Caco-2 (cell line): Measurements from ENCODE around the gene ARAP2. TPM values are rescaled to one million over a fixed set of nuclear protein-coding genes. Genes with fewer than 3 reads are reported as not detected.

ENCODE experiments used
- BruUV-seq: library from RNA; stranded (reverse); fragments of 400-500 nt; replicated peaks from 2 replicates; lab custom pipeline; 2021; lab: Mats Ljungman, UMichigan
- CTCF ChIA-PET: fragments of 300-600 bp; sonication (Branson Sonifier 250); formaldehyde crosslinking; loops from one replicate; lab custom pipeline; 2022; ENCODE audit warnings: antibody characterized with exemption; lab: Charles Lee
- POLR2A ChIA-PET: fragments of 300-600 bp; sonication (Branson Sonifier 250); formaldehyde crosslinking; loops from one replicate; lab custom pipeline; 2022; ENCODE audit warnings: antibody characterized with exemption; lab: Charles Lee
- DNase-seq, 2 experiments: peaks; one replicate each; pipeline versions ENCODE4 v3.0.0 to v3.0.0-alpha.2; 2020 to 2022
- H3K27me3 ChIP-seq: replicated peaks from 2 replicates; pipeline ENCODE4 v1.6.0; 2011; ENCODE audit warnings: low read length; ENCODE audit not compliant: control insufficient read depth, insufficient read depth
- H3K36me3 ChIP-seq: 2 replicates; pipeline ENCODE4 v1.5.1; 2011; ENCODE audit warnings: low read length; ENCODE audit not compliant: control insufficient read depth, insufficient read depth
- H3K4me1 ChIP-seq: fragments of 250-450 bp; sonication (Bioruptor Pico); 2 replicates; pipeline ENCODE4 v1.5.1; 2020; ENCODE audit warnings: mild to moderate bottlenecking
- H3K4me3 ChIP-seq: 2 replicates; pipeline ENCODE4 v1.5.1; 2011; ENCODE audit warnings: low read depth, mild to moderate bottlenecking, control low read depth, low read length
- H3K9me3 ChIP-seq: fragments of 250-450 bp; sonication (Bioruptor Pico); 2 replicates; pipeline ENCODE4 v1.5.1; 2020; ENCODE audit warnings: mild to moderate bottlenecking, moderate library complexity
- H3K27ac Mint-ChIP-seq: one replicate; pipeline ENCODE4 v1.8.0; 2022; ENCODE audit warnings: mixed read lengths; ENCODE audit not compliant: unreplicated experiment
- H3K27me3 Mint-ChIP-seq: one replicate; pipeline ENCODE4 v1.8.0; 2022; ENCODE audit warnings: mixed read lengths; ENCODE audit not compliant: insufficient read depth, unreplicated experiment
- H3K36me3 Mint-ChIP-seq: one replicate; pipeline ENCODE4 v1.8.0; 2022; ENCODE audit warnings: mild to moderate bottlenecking, mixed read lengths; ENCODE audit not compliant: insufficient read depth, unreplicated experiment
- H3K4me1 Mint-ChIP-seq: one replicate; pipeline ENCODE4 v1.8.0; 2022; ENCODE audit warnings: low read depth, mixed read lengths; ENCODE audit not compliant: unreplicated experiment
- H3K4me3 Mint-ChIP-seq: one replicate; pipeline ENCODE4 v1.8.0; 2022; ENCODE audit warnings: mild to moderate bottlenecking, moderate library complexity, mixed read lengths; ENCODE audit not compliant: unreplicated experiment
- H3K9me3 Mint-ChIP-seq: one replicate; pipeline ENCODE4 v1.8.0; 2022; ENCODE audit warnings: mixed read lengths; ENCODE audit not compliant: unreplicated experiment
- intact Hi-C: fragments of 100-400 bp; cut with micrococcal nuclease; formaldehyde crosslinking; loops from one replicate; pipeline ENCODE4 v1.10.0; 2022; ENCODE audit not compliant: unreplicated experiment
- total RNA-seq: library from RNA; stranded (reverse); gene quantifications from 2 replicates; pipeline ENCODE4 v1.2.3, GENCODE V29; 2022
- TF ChIP-seq, protein P1 (sequence below), 2 experiments: fragments of 200-600 bp in 1 of 2; IDR thresholded peaks; 1 replicate in 1 of 2; 2 replicates in 1 of 2; pipeline versions ENCODE4 v1.5.1 to v1.8.0; 2011 to 2022; ENCODE audit warnings: antibody characterized with exemption in 1 of 2, control low read depth in 1 of 2, inconsistent platforms in 1 of 2, low read depth in 1 of 2, low read length in 1 of 2, mild to moderate bottlenecking in 1 of 2, moderate library complexity in 1 of 2; ENCODE audit not compliant: insufficient read depth in 1 of 2, severe bottlenecking in 1 of 2, unreplicated experiment in 1 of 2

Gene ARAP2
- total RNA-seq, 1 experiment from 2014 or later = 3.9 TPM

DNA sequence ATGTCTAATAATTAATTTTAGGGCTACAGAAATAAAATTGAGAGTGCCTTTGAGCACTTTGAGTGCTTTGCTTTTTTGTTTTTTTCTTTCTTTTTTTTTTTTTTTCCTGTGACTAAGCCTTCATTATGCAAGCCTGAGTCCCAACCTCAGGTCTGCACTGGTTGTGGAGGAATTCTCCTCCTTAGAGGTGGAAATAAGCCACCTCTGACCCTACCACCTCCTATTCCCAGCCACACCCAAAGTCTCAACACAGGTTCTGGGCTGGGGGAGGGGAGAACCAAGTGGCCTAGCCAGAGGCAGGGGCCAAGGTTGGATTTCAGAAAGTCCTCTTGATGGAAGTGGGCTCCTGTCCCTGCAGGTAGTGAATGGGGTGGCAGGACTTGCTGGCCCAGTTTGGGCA, 180.2 kb downstream of the ARAP2 start:
- Mint-ChIP-seq H3K4me3 (no peak overlapping the region), H3K36me3 (no peaks in the 10 kb centered on the region), H3K4me1 (no peaks in the 10 kb centered on the region), H3K27me3 (no peaks in the 10 kb centered on the region), H3K27ac (no peak overlapping the region), H3K9me3 (no peaks in the 10 kb centered on the region)
- Histone ChIP-seq H3K4me1 (no peaks in the 10 kb centered on the region), H3K9me3 (no peaks in the 10 kb centered on the region), H3K4me3 (no peak overlapping the region), H3K36me3 (no peaks in the 10 kb centered on the region), H3K27me3 (no peaks in the 10 kb centered on the region)
- ChIA-PET CTCF (no interaction called here), POLR2A (no interaction called here)
- TF ChIP-seq, protein P1, sequence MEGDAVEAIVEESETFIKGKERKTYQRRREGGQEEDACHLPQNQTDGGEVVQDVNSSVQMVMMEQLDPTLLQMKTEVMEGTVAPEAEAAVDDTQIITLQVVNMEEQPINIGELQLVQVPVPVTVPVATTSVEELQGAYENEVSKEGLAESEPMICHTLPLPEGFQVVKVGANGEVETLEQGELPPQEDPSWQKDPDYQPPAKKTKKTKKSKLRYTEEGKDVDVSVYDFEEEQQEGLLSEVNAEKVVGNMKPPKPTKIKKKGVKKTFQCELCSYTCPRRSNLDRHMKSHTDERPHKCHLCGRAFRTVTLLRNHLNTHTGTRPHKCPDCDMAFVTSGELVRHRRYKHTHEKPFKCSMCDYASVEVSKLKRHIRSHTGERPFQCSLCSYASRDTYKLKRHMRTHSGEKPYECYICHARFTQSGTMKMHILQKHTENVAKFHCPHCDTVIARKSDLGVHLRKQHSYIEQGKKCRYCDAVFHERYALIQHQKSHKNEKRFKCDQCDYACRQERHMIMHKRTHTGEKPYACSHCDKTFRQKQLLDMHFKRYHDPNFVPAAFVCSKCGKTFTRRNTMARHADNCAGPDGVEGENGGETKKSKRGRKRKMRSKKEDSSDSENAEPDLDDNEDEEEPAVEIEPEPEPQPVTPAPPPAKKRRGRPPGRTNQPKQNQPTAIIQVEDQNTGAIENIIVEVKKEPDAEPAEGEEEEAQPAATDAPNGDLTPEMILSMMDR (IDR thresholded peaks at IDR 0.05; ENCODE audit: insufficient read depth in 1 of 2, low read depth in 1 of 2, low read length in 1 of 2, severe bottlenecking in 1 of 2, unreplicated experiment in 1 of 2) = no peak
- DNase-seq = no peak
- BruUV-seq = no TSS peak
- intact Hi-C loops = no loop called here

GRCh38 chr4:36056136-36056535, 188.2 kb downstream of the ARAP2 start:
- H3K27me3 Mint-ChIP-seq = no peaks in the 10 kb centered on the region
- TF ChIP-seq, protein P1 (IDR thresholded peaks at IDR 0.05; ENCODE audit: insufficient read depth in 1 of 2, low read depth in 1 of 2, low read length in 1 of 2, severe bottlenecking in 1 of 2, unreplicated experiment in 1 of 2) = no peak

DNA sequence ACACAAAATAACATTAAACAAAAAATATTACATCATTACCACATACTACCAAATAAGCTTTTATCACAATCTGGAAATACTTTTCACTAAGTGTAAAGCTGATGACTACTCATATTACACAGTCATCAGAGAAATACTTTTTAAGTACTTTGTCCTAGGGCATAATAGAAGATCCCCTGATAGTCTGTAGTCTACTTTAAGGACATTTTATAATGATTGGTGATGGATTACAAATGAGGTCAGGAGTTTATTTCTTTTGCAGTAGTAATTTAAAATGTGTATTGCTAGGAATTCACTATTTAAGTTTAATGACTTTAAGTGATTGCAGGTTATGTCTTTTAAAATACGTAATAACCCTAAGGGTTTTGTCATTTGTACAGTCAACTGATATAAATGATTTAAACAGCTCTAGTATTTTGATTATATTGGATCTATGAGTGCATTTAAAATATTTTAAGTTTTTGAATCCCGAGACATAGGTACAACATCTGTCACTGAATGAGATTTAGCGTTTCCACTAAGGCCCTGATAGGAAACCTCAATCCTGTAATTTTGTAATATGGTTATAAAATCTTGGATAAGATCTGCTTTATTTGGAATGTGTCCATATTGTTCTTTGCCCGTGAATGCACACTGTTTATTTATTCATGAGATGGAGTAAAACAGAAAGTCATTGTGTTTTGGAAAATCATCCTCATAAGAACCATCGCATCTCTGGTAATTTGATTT, 189.5 kb downstream of the ARAP2 start:
- H3K4me1 ChIP-seq = no peaks in the 10 kb centered on the region
- TF ChIP-seq, protein P1 (IDR thresholded peaks at IDR 0.05; ENCODE audit: insufficient read depth in 1 of 2, low read depth in 1 of 2, low read length in 1 of 2, severe bottlenecking in 1 of 2, unreplicated experiment in 1 of 2) = no peak
- no peak for DNase-seq
- ChIA-PET POLR2A (no interaction called here), CTCF (no interaction called here)
- no peaks in the 10 kb centered on the region for H3K9me3 ChIP-seq
- no TSS peak for BruUV-seq
- Mint-ChIP-seq H3K9me3 (no peaks in the 10 kb centered on the region), H3K4me3 (no peak overlapping the region), H3K36me3 (no peaks in the 10 kb centered on the region), H3K27me3 (no peaks in the 10 kb centered on the region), H3K27ac (no peak overlapping the region), H3K4me1 (no peaks in the 10 kb centered on the region)
- H3K36me3 ChIP-seq = no peaks in the 10 kb centered on the region
- no peak overlapping the region for H3K4me3 ChIP-seq
- intact Hi-C loops = no loop called here
- no peaks in the 10 kb centered on the region for H3K27me3 ChIP-seq

More at GRCh38 chr4:36056136-36056535, 188.2 kb downstream of the ARAP2 start:
- Histone ChIP-seq H3K4me3 (no peak overlapping the region), H3K9me3 (no peaks in the 10 kb centered on the region), H3K27me3 (no peaks in the 10 kb centered on the region), H3K36me3 (no peaks in the 10 kb centered on the region), H3K4me1 (no peaks in the 10 kb centered on the region)
- CTCF ChIA-PET = interaction anchor here (0.6 kb wide), 1 partner anchor 188 kb away, joined by 3 read pairs; the partner anchor contains the start of gene ARAP2
- POLR2A ChIA-PET = no interaction called here
- Mint-ChIP-seq H3K4me3 (no peak overlapping the region), H3K9me3 (no peaks in the 10 kb centered on the region), H3K27ac (no peak overlapping the region), H3K4me1 (no peaks in the 10 kb centered on the region), H3K36me3 (no peaks in the 10 kb centered on the region)
- BruUV-seq = no TSS peak
- DNase-seq = no peak
- intact Hi-C loops = no loop called here
